DOHH2 (cell line): ENCODE data around the gene WDR45.

ENCODE experiments used
- H3F3A ChIP-seq: fragments of 200-600 bp; sonication (generic), shearing (Covaris generic); 2 replicates; pipeline ENCODE4 v1.6.0; 2016; ENCODE audit warnings: antibody characterized with exemption, mild to moderate bottlenecking; ENCODE audit not compliant: control insufficient read depth, insufficient read depth
- H3K27ac ChIP-seq: fragments of 200-600 bp; sonication (generic); 2 replicates; pipeline ENCODE4 v1.5.1; 2014; ENCODE audit warnings: low read depth, mild to moderate bottlenecking, low read length, moderate library complexity
- H3K27me3 ChIP-seq: fragments of 200-600 bp; sonication (generic); 2 replicates; pipeline ENCODE4 v1.6.1; 2014; ENCODE audit warnings: mild to moderate bottlenecking, low read length, mixed read lengths; ENCODE audit not compliant: control insufficient read depth
- H3K36me3 ChIP-seq: fragments of 200-600 bp; sonication (generic); 2 replicates; pipeline ENCODE4 v1.6.1; 2014; ENCODE audit warnings: mild to moderate bottlenecking, low read length, moderate library complexity, mixed read lengths; ENCODE audit not compliant: control insufficient read depth
- H3K4me1 ChIP-seq: fragments of 200-600 bp; sonication (generic); 2 replicates; pipeline ENCODE4 v1.6.1; 2014; ENCODE audit warnings: mild to moderate bottlenecking, low read length, mixed read lengths; ENCODE audit not compliant: control insufficient read depth
- H3K4me2 ChIP-seq: fragments of 200-600 bp; sonication (generic); 2 replicates; pipeline ENCODE4 v1.6.0; 2014; ENCODE audit warnings: mild to moderate bottlenecking, low read length, moderate library complexity
- H3K4me3 ChIP-seq: fragments of 200-600 bp; sonication (generic); 2 replicates; pipeline ENCODE4 v1.5.1; 2014; ENCODE audit warnings: mild to moderate bottlenecking, low read length, mixed read lengths
- H3K79me2 ChIP-seq: fragments of 200-600 bp; sonication (generic); 2 replicates; pipeline ENCODE4 v1.6.1; 2014; ENCODE audit warnings: mild to moderate bottlenecking, low read length, mixed read lengths; ENCODE audit not compliant: control insufficient read depth
- H3K9me2 ChIP-seq: fragments of 200-600 bp; sonication (generic); replicated peaks from 2 replicates; pipeline ENCODE4 v1.6.1; 2014; ENCODE audit warnings: mild to moderate bottlenecking, low read length, mixed read lengths; ENCODE audit not compliant: control insufficient read depth
- H3K9me3 ChIP-seq: fragments of 200-600 bp; sonication (generic); 2 replicates; pipeline ENCODE4 v1.6.1; 2014; ENCODE audit warnings: antibody characterized with exemption, low read length, mixed read lengths; ENCODE audit not compliant: control insufficient read depth, insufficient read depth
- H4K20me1 ChIP-seq: fragments of 200-600 bp; sonication (generic); 2 replicates; pipeline ENCODE4 v1.6.0; 2014; ENCODE audit warnings: low read depth, mild to moderate bottlenecking, antibody characterized with exemption, low read length, moderate library complexity; ENCODE audit not compliant: control insufficient read depth, insufficient read depth
- CTCF ChIP-seq: fragments of 200-600 bp; sonication (generic); IDR thresholded peaks from one replicate; pipeline ENCODE4 v1.5.1; 2014; ENCODE audit warnings: antibody characterized with exemption, mild to moderate bottlenecking, low read depth, low read length; ENCODE audit not compliant: poor library complexity, severe bottlenecking
- EZH2phosphoT487 ChIP-seq: fragments of 200-600 bp; sonication (generic); IDR thresholded peaks from 2 replicates; pipeline ENCODE4 v1.6.1; 2017; ENCODE audit warnings: borderline replicate concordance, mild to moderate bottlenecking, antibody characterized with exemption, low read length, moderate library complexity, mixed read lengths

Gene WDR45

GRCh38 chrX:49037883-49038475, 41.7 kb downstream of the WDR45 start:
- no peak overlapping the region for H3K27ac ChIP-seq
- no peaks in the 10 kb centered on the region for H4K20me1 ChIP-seq
- no peaks in the 10 kb centered on the region for H3F3A ChIP-seq
- no peak overlapping the region for H3K4me3 ChIP-seq
- peaks cover 14% of the 10 kb centered on the region for H3K79me2 ChIP-seq
- peaks cover 22% of the 10 kb centered on the region for H3K36me3 ChIP-seq
- H3K9me3 ChIP-seq = no peaks in the 10 kb centered on the region
- H3K9me2 ChIP-seq = no peaks in the 10 kb centered on the region
- peaks cover 25% of the 10 kb centered on the region for H3K4me1 ChIP-seq
- no peaks in the 10 kb centered on the region for H3K27me3 ChIP-seq
- TF ChIP-seq CTCF = no peak
- TF ChIP-seq EZH2phosphoT487 = no peak
- H3K4me2 ChIP-seq = no peak overlapping the region

- Histone ChIP-seq H3K4me1 (no peaks in the 10 kb centered on the region), H3K79me2 (no peaks in the 10 kb centered on the region), H3K27me3 (no peaks in the 10 kb centered on the region), H4K20me1 (no peaks in the 10 kb centered on the region), H3F3A (no peaks in the 10 kb centered on the region), H3K4me3 (no peak overlapping the region), H3K4me2 (no peak overlapping the region), H3K9me2 (no peaks in the 10 kb centered on the region), H3K27ac (no peak overlapping the region), H3K36me3 (peaks cover 3% of the 10 kb centered on the region), H3K9me3 (no peaks in the 10 kb centered on the region)
- no peak for TF ChIP-seq EZH2phosphoT487
- TF ChIP-seq CTCF = no peak
These were observed 49.4 kb downstream of the WDR45 start for GRCh38 chrX:49030283-49030682.

- H3K4me1 ChIP-seq = no peaks in the 10 kb centered on the region
- H4K20me1 ChIP-seq = no peaks in the 10 kb centered on the region
- H3F3A ChIP-seq = no peaks in the 10 kb centered on the region
- H3K4me2 ChIP-seq = no peak overlapping the region
- no peaks in the 10 kb centered on the region for H3K79me2 ChIP-seq
- no peak for TF ChIP-seq EZH2phosphoT487
- no peak for TF ChIP-seq CTCF
- H3K27ac ChIP-seq = no peak overlapping the region
- H3K27me3 ChIP-seq = no peaks in the 10 kb centered on the region
- no peak overlapping the region for H3K4me3 ChIP-seq
- peaks cover 3% of the 10 kb centered on the region for H3K36me3 ChIP-seq
- no peaks in the 10 kb centered on the region for H3K9me2 ChIP-seq
- no peaks in the 10 kb centered on the region for H3K9me3 ChIP-seq
These were observed 49.8 kb downstream of the WDR45 start for GRCh38 chrX:49029876-49030275.
